ENCODE measurements around the gene GADD45GIP1. TPM values are rescaled to one million over a fixed set of nuclear protein-coding genes. Genes with fewer than 3 reads are reported as not detected.

GADD45GIP1 gene
- total RNA-seq (17.7 and 19.7 TPM in 2 replicates), polyA plus RNA-seq (19.5 and 28.2 TPM in 2 replicates), polyA minus RNA-seq (ENCODE audit: low replicate concordance) (2.0 and 6.3 TPM in 2 replicates)
- polyA plus RNA-seq (2012): 51.3 and 70.6 TPM in 2 replicates

DNA sequence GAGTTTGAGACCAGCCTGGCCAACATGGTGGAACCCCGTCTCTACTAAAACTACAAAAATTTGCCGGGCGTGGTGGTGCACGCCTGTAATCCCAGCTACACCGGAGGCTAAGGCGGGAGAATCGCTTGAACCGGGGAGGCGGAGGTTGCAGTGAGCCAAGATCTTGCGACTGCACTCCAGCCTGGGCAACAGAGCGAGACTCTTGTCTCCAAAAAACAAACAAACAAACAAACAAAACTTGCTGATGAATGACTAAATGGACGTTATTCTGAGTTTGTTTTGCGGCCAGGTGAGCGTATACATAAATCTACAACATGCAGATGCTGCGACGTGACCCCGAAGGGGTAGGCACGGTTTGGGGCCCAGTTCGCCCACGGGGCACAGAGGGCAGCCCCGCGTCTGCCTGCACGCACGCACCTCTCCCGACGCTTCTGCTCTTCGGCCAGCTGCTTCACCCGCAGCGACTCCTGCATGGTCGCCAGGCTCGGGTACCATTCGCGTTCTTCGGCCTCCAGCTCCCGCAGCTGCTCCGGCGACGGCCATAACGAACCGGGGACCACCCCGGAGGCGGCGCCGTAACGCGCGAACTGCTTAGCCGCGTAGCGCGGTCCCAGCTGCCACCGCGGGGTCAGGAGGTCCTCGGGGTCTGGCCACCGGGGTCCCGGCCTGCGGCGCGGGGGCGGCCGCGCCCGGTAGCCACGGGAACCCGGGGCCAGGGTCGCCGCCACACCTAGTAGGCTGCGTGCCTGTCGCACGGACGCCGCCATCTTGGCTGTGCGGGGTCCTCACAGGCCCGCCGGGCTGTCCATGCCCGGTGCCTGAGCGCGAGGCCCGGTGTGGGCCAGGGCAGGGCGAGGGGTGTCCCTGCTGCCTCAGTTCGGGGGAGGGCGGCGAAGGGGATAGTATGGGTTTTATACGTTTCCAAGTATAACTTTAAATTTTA is at the start of gene GADD45GIP1:
GADD45GIP1 (minus strand) TSS at position 778 of the 943 bp plus-strand sequence; CDS start at position 767, 11 bp downstream.
- peak; percentile 73 to 77 for DNase-seq (ENCODE audit: low read depth in 2 of 2)
- H3K4me2 ChIP-seq (ENCODE audit: extremely low read depth, insufficient read depth, low read length): peak within 1 kb of the TSS; percentile 90
- peaks cover 10% of the 10 kb centered on the region for H3K36me3 ChIP-seq (ENCODE audit: control insufficient read depth, insufficient read depth, low read length)
- TF ChIP-seq, protein P1, sequence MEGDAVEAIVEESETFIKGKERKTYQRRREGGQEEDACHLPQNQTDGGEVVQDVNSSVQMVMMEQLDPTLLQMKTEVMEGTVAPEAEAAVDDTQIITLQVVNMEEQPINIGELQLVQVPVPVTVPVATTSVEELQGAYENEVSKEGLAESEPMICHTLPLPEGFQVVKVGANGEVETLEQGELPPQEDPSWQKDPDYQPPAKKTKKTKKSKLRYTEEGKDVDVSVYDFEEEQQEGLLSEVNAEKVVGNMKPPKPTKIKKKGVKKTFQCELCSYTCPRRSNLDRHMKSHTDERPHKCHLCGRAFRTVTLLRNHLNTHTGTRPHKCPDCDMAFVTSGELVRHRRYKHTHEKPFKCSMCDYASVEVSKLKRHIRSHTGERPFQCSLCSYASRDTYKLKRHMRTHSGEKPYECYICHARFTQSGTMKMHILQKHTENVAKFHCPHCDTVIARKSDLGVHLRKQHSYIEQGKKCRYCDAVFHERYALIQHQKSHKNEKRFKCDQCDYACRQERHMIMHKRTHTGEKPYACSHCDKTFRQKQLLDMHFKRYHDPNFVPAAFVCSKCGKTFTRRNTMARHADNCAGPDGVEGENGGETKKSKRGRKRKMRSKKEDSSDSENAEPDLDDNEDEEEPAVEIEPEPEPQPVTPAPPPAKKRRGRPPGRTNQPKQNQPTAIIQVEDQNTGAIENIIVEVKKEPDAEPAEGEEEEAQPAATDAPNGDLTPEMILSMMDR (conservative IDR thresholded peaks at IDR 0.05 in 1 of 2, IDR thresholded peaks at IDR 0.05 in 1 of 2; ENCODE audit: low read depth in 1 of 2, low read length in 2 of 2): no peak
- no peak for TF ChIP-seq EZH2 (IDR thresholded peaks at IDR 0.05; ENCODE audit: low read length, missing control alignments)
- peaks cover 37% of the 10 kb centered on the region for H3K79me2 ChIP-seq (ENCODE audit: control insufficient read depth, insufficient read depth, low read length)
- peak within 1 kb of the TSS; percentile 77 for H3K27ac ChIP-seq (ENCODE audit: insufficient read depth, low read length)
- peak within 1 kb of the TSS; percentile 77 for H3K9ac ChIP-seq (ENCODE audit: insufficient read depth, low read length)
- H3K9me3 ChIP-seq (ENCODE audit: control insufficient read depth, insufficient read depth, low read depth, low read length): no peaks in the 10 kb centered on the region
- no peaks in the 10 kb centered on the region for H4K20me1 ChIP-seq (ENCODE audit: control insufficient read depth, extremely low read depth, insufficient read depth, low read length)
- peak within 1 kb of the TSS; percentile 81 for H2AFZ ChIP-seq (ENCODE audit: low read length)
- peaks cover 17% of the 10 kb centered on the region for H3K4me1 ChIP-seq (ENCODE audit: control insufficient read depth, extremely low read depth, insufficient read depth, low read length)
- no peaks in the 10 kb centered on the region for H3K27me3 ChIP-seq (ENCODE audit: control insufficient read depth, insufficient read depth, low read length)
- peak within 1 kb of the TSS; percentile 72 to 93 (median 84) for H3K4me3 ChIP-seq (replicated peaks in 1 of 4; ENCODE audit: control extremely low read depth in 1 of 4, insufficient read depth in 1 of 4, low read depth in 3 of 4, low read length in 4 of 4)

GRCh38 chr19:13005861-13006370 is 48.9 kb upstream of the GADD45GIP1 start:
- H3K4me3 ChIP-seq (replicated peaks in 1 of 4; ENCODE audit: control extremely low read depth in 1 of 4, insufficient read depth in 1 of 4, low read depth in 3 of 4, low read length in 4 of 4): no peak overlapping the region
- no peak overlapping the region for H3K9ac ChIP-seq (ENCODE audit: insufficient read depth, low read length)
- H2AFZ ChIP-seq (ENCODE audit: low read length): no peak overlapping the region
- H3K36me3 ChIP-seq (ENCODE audit: control insufficient read depth, insufficient read depth, low read length): peaks cover 8% of the 10 kb centered on the region
- peaks cover 40% of the 10 kb centered on the region for H3K4me1 ChIP-seq (ENCODE audit: control insufficient read depth, extremely low read depth, insufficient read depth, low read length)
- H3K27me3 ChIP-seq (ENCODE audit: control insufficient read depth, insufficient read depth, low read length): no peaks in the 10 kb centered on the region
- H3K9me3 ChIP-seq (ENCODE audit: control insufficient read depth, insufficient read depth, low read depth, low read length): no peaks in the 10 kb centered on the region
- H4K20me1 ChIP-seq (ENCODE audit: control insufficient read depth, extremely low read depth, insufficient read depth, low read length): no peaks in the 10 kb centered on the region
- H3K4me2 ChIP-seq (ENCODE audit: extremely low read depth, insufficient read depth, low read length): no peak overlapping the region
- TF ChIP-seq, protein P1 (conservative IDR thresholded peaks at IDR 0.05 in 1 of 2, IDR thresholded peaks at IDR 0.05 in 1 of 2; ENCODE audit: low read depth in 1 of 2, low read length in 2 of 2): no peak
- H3K27ac ChIP-seq (ENCODE audit: insufficient read depth, low read length): no peak overlapping the region
- peaks cover 93% of the 10 kb centered on the region for H3K79me2 ChIP-seq (ENCODE audit: control insufficient read depth, insufficient read depth, low read length)
- DNase-seq (ENCODE audit: low read depth in 2 of 2): no peak

DNA sequence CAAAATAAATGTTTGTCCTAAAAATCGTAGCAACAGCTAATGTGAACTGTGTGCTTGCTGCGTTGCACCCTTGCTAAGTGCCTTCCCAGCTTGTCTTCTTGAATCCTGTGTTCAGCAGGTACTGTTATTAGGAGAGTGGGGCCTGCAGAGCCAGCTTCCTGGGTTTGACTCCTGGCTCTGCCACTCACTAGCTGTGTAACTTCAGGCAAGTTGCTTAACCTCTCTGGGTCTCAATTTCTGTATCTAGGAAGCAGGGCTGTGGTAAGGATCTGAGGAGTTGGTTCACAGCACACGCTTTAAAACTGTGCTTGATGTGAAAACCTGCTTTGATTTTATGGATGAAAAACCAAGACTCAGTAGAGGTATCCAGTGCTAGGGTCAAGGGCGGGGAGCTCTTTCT is 48.2 kb upstream of the GADD45GIP1 start:
- peaks cover 4% of the 10 kb centered on the region for H3K36me3 ChIP-seq (ENCODE audit: control insufficient read depth, insufficient read depth, low read length)
- H3K4me2 ChIP-seq (ENCODE audit: extremely low read depth, insufficient read depth, low read length): no peak overlapping the region
- H3K9me3 ChIP-seq (ENCODE audit: control insufficient read depth, insufficient read depth, low read depth, low read length): no peaks in the 10 kb centered on the region
- H3K27me3 ChIP-seq (ENCODE audit: control insufficient read depth, insufficient read depth, low read length): no peaks in the 10 kb centered on the region
- peaks cover 44% of the 10 kb centered on the region for H3K4me1 ChIP-seq (ENCODE audit: control insufficient read depth, extremely low read depth, insufficient read depth, low read length)
- DNase-seq (ENCODE audit: low read depth in 2 of 2): no peak
- no peak for TF ChIP-seq EZH2 (IDR thresholded peaks at IDR 0.05; ENCODE audit: low read length, missing control alignments)
- TF ChIP-seq, protein P1 (conservative IDR thresholded peaks at IDR 0.05 in 1 of 2, IDR thresholded peaks at IDR 0.05 in 1 of 2; ENCODE audit: low read depth in 1 of 2, low read length in 2 of 2): no peak
- no peaks in the 10 kb centered on the region for H4K20me1 ChIP-seq (ENCODE audit: control insufficient read depth, extremely low read depth, insufficient read depth, low read length)
- no peak overlapping the region for H3K9ac ChIP-seq (ENCODE audit: insufficient read depth, low read length)
- no peak overlapping the region for H3K27ac ChIP-seq (ENCODE audit: insufficient read depth, low read length)
- H2AFZ ChIP-seq (ENCODE audit: low read length): no peak overlapping the region
- H3K4me3 ChIP-seq (replicated peaks in 1 of 4; ENCODE audit: control extremely low read depth in 1 of 4, insufficient read depth in 1 of 4, low read depth in 3 of 4, low read length in 4 of 4): no peak overlapping the region
- H3K79me2 ChIP-seq (ENCODE audit: control insufficient read depth, insufficient read depth, low read length): peaks cover 93% of the 10 kb centered on the region
